ENCODE results near the gene ZNF552. TPM values are rescaled to one million over a fixed set of nuclear protein-coding genes. Genes with fewer than 3 reads are reported as not detected.

The ZNF552 gene
- total and polyA plus RNA-seq, 2 of the 13 experiments (the other 11 are each of a cell fraction or from before 2014, with no cell fraction given), result 8.1 to 16.6 TPM

DNA sequence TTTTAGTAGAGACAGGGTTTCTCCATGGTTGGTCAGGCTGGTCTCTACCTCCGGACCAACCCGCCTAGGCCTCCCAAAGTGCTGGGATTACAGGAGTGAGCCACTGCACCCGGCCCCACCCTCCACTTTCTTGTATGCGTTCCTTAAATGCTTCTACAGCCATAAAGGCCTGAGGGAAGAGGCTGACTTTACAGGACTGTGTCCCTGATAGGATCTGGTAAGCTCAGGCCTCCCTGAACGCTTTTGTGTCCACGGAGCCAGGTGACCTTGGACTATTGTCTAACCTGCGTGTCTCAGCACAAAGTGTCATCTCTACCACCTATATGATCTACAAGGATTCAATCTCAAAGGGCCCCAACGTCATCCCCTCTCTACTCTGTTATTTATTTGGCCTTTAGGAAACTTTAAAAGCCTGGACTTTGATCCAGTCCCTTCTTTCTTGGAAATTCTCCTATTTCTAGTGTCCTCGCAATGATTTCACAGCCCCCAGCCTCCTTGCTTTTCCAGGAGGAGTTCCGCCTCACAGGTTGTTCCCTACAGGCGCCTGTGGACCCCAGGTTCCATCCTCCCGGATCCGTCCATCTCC, 701 bp downstream of the ZNF552 start:
- BruUV-seq (replicated peaks), result TSS peak; percentile 72
- Histone ChIP-seq H3K27ac (ENCODE audit: extremely low read length, insufficient read depth, low read length) (peak overlapping the region; percentile 92), H3K27me3 (ENCODE audit: control insufficient read depth in 1 of 2, insufficient read depth in 2 of 2, low read length in 2 of 2) (no peaks in the 10 kb centered on the region; a peak in 1 of 5 replicates), H3K9ac (ENCODE audit: insufficient read depth, low read depth, low read length) (peak overlapping the region; percentile 92), H3K79me2 (ENCODE audit: insufficient read depth, low read length) (peaks cover 20% of the 10 kb centered on the region), H3K4me2 (ENCODE audit: low read depth, low read length) (peak overlapping the region; percentile 88), H2AFZ (ENCODE audit: low read length) (no peak overlapping the region), H3K4me1 (ENCODE audit: insufficient read depth, low read length) (peaks cover 65% of the 10 kb centered on the region), H4K20me1 (ENCODE audit: insufficient read depth, low read length) (peaks cover 3% of the 10 kb centered on the region; the same call in 1 of the 2 replicates), H3K36me3 (replicated peaks in 1 of 2; ENCODE audit: control insufficient read depth in 1 of 2, insufficient read depth in 2 of 2, low read length in 2 of 2) (peaks cover 3 to 9% of the 10 kb centered on the region in 2 experiments; a peak in 4 of 5 replicates), H3K9me3 (ENCODE audit: low read length) (no peaks in the 10 kb centered on the region), H3K4me3 (replicated peaks in 1 of 3; ENCODE audit: insufficient read depth in 1 of 3, low read depth in 2 of 3, low read length in 3 of 3) (peak overlapping the region; percentile 87 to 99 (median 91))
- in situ Hi-C loops (cut with HindIII; ENCODE audit: extremely low pct_ligation_motif_present, low pct_unique_long_range_greater_than_20kb), result no loop called here
- FAIRE-seq, result no peak
- POLR2A ChIA-PET, result interaction anchor here (0.6 to 1.7 kb wide), 3 partner anchors 10 to 379 kb away, joined by 3 to 5 read pairs (median 3); partner anchors contain the start of genes ZNF551 and ZNF749
- DNase-seq (ENCODE audit: low spot score), result peak; percentile 12
- intact Hi-C loops (cut with micrococcal nuclease; ENCODE audit: unreplicated experiment), result no loop called here
- CTCF ChIA-PET (ENCODE audit: low intra/inter-chr PET ratio, low total read pairs), result no interaction called here
- 6% methylated on average over 13 of the region's 13 CpGs for WGBS (ENCODE audit: low lambda C conversion rate)
- ATAC-seq, result peak; percentile 9
- TF ChIP-seq ZZZ3 (CRISPR knock-in tag; IDR thresholded peaks at IDR 0.05; ENCODE audit: borderline replicate concordance), result 0 out of 2 replicates have a peak, but pooled peaks have one; percentile 0
- no peak for TF ChIP-seq ZNF124 (CRISPR knock-in tag; IDR thresholded peaks at IDR 0.05)
- TF ChIP-seq SOX6 (IDR thresholded peaks at IDR 0.05), result no peak
- TF ChIP-seq SOX6 (CRISPR knock-in tag; IDR thresholded peaks at IDR 0.05), result 0 out of 2 replicates have a peak, but pooled peaks have one; percentile 1
- TF ChIP-seq, protein P1, sequence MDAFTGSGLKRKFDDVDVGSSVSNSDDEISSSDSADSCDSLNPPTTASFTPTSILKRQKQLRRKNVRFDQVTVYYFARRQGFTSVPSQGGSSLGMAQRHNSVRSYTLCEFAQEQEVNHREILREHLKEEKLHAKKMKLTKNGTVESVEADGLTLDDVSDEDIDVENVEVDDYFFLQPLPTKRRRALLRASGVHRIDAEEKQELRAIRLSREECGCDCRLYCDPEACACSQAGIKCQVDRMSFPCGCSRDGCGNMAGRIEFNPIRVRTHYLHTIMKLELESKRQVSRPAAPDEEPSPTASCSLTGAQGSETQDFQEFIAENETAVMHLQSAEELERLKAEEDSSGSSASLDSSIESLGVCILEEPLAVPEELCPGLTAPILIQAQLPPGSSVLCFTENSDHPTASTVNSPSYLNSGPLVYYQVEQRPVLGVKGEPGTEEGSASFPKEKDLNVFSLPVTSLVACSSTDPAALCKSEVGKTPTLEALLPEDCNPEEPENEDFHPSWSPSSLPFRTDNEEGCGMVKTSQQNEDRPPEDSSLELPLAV (CRISPR knock-in tag; conservative IDR thresholded peaks at IDR 0.05; ENCODE audit: low read depth), result no peak
- TF ChIP-seq, protein P2, sequence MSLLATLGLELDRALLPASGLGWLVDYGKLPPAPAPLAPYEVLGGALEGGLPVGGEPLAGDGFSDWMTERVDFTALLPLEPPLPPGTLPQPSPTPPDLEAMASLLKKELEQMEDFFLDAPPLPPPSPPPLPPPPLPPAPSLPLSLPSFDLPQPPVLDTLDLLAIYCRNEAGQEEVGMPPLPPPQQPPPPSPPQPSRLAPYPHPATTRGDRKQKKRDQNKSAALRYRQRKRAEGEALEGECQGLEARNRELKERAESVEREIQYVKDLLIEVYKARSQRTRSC (CRISPR knock-in tag; IDR thresholded peaks at IDR 0.05; ENCODE audit: low read depth), result 0 out of 2 replicates have a peak, but pooled peaks have one; percentile 59
- no peak for TF ChIP-seq SOX5 (CRISPR knock-in tag; IDR thresholded peaks at IDR 0.05; ENCODE audit: borderline replicate concordance)
- TF ChIP-seq, protein P3, sequence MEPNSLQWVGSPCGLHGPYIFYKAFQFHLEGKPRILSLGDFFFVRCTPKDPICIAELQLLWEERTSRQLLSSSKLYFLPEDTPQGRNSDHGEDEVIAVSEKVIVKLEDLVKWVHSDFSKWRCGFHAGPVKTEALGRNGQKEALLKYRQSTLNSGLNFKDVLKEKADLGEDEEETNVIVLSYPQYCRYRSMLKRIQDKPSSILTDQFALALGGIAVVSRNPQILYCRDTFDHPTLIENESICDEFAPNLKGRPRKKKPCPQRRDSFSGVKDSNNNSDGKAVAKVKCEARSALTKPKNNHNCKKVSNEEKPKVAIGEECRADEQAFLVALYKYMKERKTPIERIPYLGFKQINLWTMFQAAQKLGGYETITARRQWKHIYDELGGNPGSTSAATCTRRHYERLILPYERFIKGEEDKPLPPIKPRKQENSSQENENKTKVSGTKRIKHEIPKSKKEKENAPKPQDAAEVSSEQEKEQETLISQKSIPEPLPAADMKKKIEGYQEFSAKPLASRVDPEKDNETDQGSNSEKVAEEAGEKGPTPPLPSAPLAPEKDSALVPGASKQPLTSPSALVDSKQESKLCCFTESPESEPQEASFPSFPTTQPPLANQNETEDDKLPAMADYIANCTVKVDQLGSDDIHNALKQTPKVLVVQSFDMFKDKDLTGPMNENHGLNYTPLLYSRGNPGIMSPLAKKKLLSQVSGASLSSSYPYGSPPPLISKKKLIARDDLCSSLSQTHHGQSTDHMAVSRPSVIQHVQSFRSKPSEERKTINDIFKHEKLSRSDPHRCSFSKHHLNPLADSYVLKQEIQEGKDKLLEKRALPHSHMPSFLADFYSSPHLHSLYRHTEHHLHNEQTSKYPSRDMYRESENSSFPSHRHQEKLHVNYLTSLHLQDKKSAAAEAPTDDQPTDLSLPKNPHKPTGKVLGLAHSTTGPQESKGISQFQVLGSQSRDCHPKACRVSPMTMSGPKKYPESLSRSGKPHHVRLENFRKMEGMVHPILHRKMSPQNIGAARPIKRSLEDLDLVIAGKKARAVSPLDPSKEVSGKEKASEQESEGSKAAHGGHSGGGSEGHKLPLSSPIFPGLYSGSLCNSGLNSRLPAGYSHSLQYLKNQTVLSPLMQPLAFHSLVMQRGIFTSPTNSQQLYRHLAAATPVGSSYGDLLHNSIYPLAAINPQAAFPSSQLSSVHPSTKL (CRISPR knock-in tag; IDR thresholded peaks at IDR 0.05), result 0 out of 2 replicates have a peak, but pooled peaks have one; percentile 2
- TF ChIP-seq, protein P4, sequence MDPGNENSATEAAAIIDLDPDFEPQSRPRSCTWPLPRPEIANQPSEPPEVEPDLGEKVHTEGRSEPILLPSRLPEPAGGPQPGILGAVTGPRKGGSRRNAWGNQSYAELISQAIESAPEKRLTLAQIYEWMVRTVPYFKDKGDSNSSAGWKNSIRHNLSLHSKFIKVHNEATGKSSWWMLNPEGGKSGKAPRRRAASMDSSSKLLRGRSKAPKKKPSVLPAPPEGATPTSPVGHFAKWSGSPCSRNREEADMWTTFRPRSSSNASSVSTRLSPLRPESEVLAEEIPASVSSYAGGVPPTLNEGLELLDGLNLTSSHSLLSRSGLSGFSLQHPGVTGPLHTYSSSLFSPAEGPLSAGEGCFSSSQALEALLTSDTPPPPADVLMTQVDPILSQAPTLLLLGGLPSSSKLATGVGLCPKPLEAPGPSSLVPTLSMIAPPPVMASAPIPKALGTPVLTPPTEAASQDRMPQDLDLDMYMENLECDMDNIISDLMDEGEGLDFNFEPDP (CRISPR knock-in tag; conservative IDR thresholded peaks at IDR 0.05), result 0 out of 2 replicates have a peak, but pooled peaks have one; percentile 51
- TF ChIP-seq, protein P5, sequence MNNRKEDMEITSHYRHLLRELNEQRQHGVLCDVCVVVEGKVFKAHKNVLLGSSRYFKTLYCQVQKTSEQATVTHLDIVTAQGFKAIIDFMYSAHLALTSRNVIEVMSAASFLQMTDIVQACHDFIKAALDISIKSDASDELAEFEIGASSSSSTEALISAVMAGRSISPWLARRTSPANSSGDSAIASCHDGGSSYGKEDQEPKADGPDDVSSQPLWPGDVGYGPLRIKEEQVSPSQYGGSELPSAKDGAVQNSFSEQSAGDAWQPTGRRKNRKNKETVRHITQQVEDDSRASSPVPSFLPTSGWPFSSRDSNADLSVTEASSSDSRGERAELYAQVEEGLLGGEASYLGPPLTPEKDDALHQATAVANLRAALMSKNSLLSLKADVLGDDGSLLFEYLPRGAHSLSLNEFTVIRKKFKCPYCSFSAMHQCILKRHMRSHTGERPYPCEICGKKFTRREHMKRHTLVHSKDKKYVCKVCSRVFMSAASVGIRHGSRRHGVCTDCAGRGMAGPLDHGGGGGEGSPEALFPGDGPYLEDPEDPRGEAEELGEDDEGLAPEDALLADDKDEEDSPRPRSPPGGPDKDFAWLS (CRISPR knock-in tag; IDR thresholded peaks at IDR 0.05; ENCODE audit: borderline replicate concordance), result peak; percentile 52; the same call in 1 of the 2 replicates
- TF ChIP-seq ZNF777 (CRISPR knock-in tag; IDR thresholded peaks at IDR 0.05), result 0 out of 2 replicates have a peak, but pooled peaks have one; percentile 15
